ENCODE data around the gene CCDC102A. TPM values are rescaled to one million over a fixed set of nuclear protein-coding genes. Genes with fewer than 3 reads are reported as not detected.

CCDC102A gene
- total and polyA plus RNA-seq, 9 of the 15 experiments (the other 6 are each of a cell fraction or from before 2014, with no cell fraction given), result 0.03 to 4.9 (median 1.4) TPM

DNA sequence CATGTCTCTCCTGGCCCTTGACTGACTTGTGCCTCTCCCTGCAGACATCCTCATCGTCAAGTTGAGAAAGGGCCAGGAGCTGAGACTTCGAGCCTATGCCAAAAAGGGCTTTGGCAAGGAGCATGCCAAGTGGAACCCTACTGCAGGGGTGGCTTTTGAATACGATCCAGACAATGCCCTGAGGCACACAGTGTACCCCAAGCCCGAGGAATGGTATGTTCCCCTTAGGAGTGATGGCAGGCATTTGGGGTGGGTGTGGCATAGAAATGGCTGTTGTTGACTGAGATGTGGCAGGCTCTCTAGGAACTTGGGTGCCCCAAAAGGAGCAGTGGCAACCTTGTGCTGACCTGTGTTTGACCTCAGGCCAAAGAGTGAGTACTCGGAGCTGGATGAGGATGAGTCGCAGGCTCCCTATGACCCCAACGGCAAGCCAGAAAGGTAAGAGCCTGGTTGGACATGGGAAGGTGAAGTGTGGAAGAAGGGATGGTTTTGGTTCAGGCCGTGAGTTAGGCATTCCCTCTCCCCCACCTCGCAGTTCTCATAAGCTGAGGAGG is 66.4 kb downstream of the CCDC102A start:
- Histone ChIP-seq H3K27me3 (ENCODE audit: control insufficient read depth in 2 of 2, insufficient read depth in 2 of 2, low read length in 2 of 2) (no peaks in the 10 kb centered on the region), H3K79me2 (ENCODE audit: control insufficient read depth, insufficient read depth, low read length) (peaks cover 5% of the 10 kb centered on the region; the same call in 2 of the 3 replicates), H3K9me1 (ENCODE audit: control insufficient read depth, insufficient read depth, low read length) (peaks cover 3% of the 10 kb centered on the region), H3K4me2 (ENCODE audit: insufficient read depth, low read length) (no peak overlapping the region), H3K9me3 (replicated peaks; ENCODE audit: control insufficient read depth, insufficient read depth, low read depth, low read length) (no peaks in the 10 kb centered on the region), H2AFZ (ENCODE audit: low read depth, low read length) (no peak overlapping the region), H4K20me1 (replicated peaks; ENCODE audit: control insufficient read depth, insufficient read depth, low read length) (0 out of 2 replicates have a peak, but pooled peaks cover 4% of the 10 kb centered on the region), H3K4me1 (replicated peaks in 1 of 2; ENCODE audit: control insufficient read depth in 2 of 2, insufficient read depth in 2 of 2, low read length in 2 of 2) (peaks cover 0 to 3% of the 10 kb centered on the region in 2 experiments; a peak in 3 of 5 replicates), H3K27ac (ENCODE audit: extremely low read depth, low read depth, low read length) (no peak overlapping the region), H3K4me3 (no peak overlapping the region), H3K36me3 (ENCODE audit: control insufficient read depth, insufficient read depth, low read length) (peaks cover 88% of the 10 kb centered on the region), H3K9ac (ENCODE audit: insufficient read depth in 1 of 2, low read depth in 2 of 2, low read length in 2 of 2) (no peak overlapping the region)
- in situ Hi-C loops (cut with MboI) (no loop called here), intact Hi-C loops (cut with micrococcal nuclease) (no loop called here)
- TF ChIP-seq PHF8 (IDR thresholded peaks at IDR 0.05; ENCODE audit: borderline replicate concordance, low read length) (no peak), PRDM10 (IDR thresholded peaks at IDR 0.05; ENCODE audit: partially characterized antibody) (peak; percentile 79)
- DNase-seq (ENCODE audit: extremely low read depth in 1 of 4, low spot score in 3 of 4), result no peak
- POLR2A ChIA-PET, result interaction anchor here (0.7 to 1.5 kb wide), 6 partner anchors 8 to 73 kb away, joined by 3 to 7 read pairs (median 4); partner anchors contain the start of genes ADGRG5, CIAPIN1, COQ9 and POLR2C
- BruUV-seq (replicated peaks), result no TSS peak
- ATAC-seq, result no peak
- CTCF ChIA-PET (ENCODE audit: low intra/inter-chr PET ratio), result no interaction called here
- no peak for FAIRE-seq
- WGBS (ENCODE audit: insufficient coverage, low coverage, missing lambda C conversion rate), result 94% methylated on average over 7 of the region's 9 CpGs

Measured in K562 (cell line).